Omental fat pad (tissue), 4 donors: ENCODE measurements around the gene KDM6A. TPM values are rescaled to one million over a fixed set of nuclear protein-coding genes. Genes with fewer than 3 reads are reported as not detected.

ENCODE experiments used
- ATAC-seq: fragments of 150-250 bp; one replicate; pipeline ENCODE4 v1.9.1; 2016; ENCODE audit warnings: mild to moderate bottlenecking, moderate library complexity; ENCODE audit not compliant: low FRiP score
- DNase-seq: peaks from one replicate; pipeline ENCODE4 v3.0.0-alpha.2; 2019; ENCODE audit warnings: low spot score
- total RNA-seq, 4 donors: library from RNA; depleted of rRNA; stranded (reverse); fragments of >200 nt; gene quantifications; one replicate each; pipeline ENCODE4 v1.1.0, GENCODE V29; 2016
- TF ChIP-seq, protein P1 (sequence below), 3 donors: fragments of 450-650 bp; IDR thresholded peaks; one replicate each; pipeline ENCODE4 v1.5.1; 2016 to 2017; ENCODE audit warnings: antibody characterized with exemption in 3 of 3, mild to moderate bottlenecking in 3 of 3, moderate library complexity in 2 of 3

Gene KDM6A
- total RNA-seq, 4 donors from 2014 or later = 24.4 to 41.3 (median 29.9) TPM

DNA sequence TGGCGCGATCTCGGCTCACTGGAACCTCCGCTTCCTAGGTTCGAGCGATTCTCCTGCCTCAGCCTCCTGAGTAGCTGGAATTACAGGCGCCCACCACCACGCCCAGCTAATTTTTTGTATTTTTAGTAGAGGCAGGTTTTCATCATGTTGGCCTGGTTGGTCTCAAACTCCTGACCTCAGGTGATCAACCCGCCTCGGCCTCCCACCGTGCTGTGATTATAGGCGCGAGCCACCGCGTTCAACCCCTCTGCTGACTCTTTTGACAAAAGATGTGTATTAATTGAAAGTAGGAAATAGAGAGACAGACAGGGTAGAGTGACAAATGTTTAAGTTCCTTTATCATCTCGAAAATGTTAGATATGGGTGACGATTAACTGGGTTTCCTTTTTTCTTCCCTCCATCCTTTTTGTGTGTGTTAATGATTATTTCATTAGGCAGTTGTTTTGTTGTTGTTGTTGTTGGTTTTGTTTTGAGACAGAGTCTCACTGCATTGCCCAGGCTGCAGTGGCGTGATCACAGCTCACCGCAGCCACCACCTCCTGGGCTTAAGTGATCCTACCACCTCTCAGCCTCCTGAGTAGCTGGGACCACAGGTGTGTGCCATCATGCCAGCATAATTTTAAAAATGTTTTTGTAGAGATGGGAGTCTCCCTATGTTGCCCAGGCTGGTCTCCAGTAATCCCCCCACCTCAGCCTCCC, 79.5 kb downstream of the KDM6A start:
- no peak for DNase-seq
- no peak for ATAC-seq
- TF ChIP-seq, protein P1, sequence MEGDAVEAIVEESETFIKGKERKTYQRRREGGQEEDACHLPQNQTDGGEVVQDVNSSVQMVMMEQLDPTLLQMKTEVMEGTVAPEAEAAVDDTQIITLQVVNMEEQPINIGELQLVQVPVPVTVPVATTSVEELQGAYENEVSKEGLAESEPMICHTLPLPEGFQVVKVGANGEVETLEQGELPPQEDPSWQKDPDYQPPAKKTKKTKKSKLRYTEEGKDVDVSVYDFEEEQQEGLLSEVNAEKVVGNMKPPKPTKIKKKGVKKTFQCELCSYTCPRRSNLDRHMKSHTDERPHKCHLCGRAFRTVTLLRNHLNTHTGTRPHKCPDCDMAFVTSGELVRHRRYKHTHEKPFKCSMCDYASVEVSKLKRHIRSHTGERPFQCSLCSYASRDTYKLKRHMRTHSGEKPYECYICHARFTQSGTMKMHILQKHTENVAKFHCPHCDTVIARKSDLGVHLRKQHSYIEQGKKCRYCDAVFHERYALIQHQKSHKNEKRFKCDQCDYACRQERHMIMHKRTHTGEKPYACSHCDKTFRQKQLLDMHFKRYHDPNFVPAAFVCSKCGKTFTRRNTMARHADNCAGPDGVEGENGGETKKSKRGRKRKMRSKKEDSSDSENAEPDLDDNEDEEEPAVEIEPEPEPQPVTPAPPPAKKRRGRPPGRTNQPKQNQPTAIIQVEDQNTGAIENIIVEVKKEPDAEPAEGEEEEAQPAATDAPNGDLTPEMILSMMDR (IDR thresholded peaks at IDR 0.05) = no peak

DNA sequence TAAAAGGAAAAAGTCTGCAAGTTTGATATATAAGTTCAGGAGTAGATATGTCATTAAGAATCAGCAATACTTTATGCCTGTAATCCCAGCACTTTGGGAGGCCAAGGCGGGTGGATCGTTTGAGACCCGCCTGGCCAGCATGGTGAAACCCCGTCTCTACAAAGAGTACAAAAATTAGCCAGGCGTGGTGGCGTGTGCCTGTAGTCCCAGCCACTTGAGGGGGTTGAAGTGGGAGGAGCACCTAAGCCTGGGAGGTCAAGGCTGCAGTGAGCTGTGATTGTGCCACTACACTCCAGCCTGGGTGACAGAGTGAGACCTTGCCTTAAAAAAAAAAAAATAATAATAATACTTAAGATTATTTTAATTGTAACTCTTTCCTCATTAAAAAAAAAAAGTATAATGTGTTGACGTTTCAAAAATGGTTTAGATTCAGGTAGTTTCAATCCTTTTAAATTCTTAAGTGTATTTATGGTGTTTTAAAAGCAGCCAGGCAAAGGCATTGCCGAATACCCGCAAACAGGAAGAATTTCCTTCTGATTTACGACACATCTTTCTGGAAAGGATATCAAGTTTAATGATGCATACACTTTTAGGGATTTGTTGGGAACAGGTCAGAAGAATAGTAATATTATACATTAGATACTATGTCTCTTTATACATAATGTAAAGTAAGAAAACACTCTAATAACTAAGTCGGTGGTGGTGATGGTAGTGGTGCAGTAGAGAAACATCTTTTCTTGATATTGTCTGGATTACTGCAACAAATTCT, 80.9 kb downstream of the KDM6A start:
- TF ChIP-seq, protein P1 (IDR thresholded peaks at IDR 0.05) = no peak
- ATAC-seq (no peak), DNase-seq (no peak)

DNA sequence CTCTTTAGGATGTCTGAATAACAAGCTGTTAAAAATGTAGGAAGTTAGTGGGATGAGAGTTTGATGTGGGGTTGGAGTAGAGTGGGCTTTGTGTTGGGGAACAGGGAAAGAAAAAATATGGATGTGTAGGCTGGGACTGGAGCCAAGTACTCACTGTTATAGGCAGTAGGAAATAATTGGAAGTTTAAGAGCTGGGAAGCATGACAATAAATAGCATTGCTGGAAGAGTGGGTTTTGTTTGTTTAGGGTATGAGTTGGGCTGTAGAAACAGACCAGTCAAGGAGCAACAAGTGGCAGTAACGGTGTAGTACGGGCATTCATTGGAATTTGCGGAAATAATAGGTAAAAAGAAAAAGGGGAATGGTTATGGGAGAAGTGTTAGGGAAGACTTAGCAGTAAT, 81.6 kb downstream of the KDM6A start:
- DNase-seq (no peak), ATAC-seq (no peak)
- TF ChIP-seq, protein P1 (IDR thresholded peaks at IDR 0.05) = no peak

DNA sequence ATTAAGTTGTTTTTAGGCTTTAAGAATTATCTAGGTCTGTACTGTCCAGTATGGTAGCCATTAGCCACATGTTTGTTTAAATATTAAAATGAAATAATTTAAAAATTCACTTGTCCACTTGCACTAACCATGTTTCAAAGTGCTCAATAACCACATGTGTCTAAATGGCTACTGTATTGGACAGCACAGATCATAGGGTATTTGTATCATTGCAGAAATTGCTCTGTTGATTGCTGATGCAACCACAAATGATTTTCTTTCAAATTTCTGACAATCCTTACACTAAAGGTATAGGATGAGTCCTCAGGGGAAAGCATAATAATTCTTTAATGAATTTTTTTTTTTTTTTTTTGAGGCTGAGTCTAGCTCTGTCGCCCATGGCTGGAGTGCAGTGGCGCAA, 84.9 kb downstream of the KDM6A start:
- DNase-seq = no peak
- TF ChIP-seq, protein P1 (IDR thresholded peaks at IDR 0.05) = no peak
- no peak for ATAC-seq

DNA sequence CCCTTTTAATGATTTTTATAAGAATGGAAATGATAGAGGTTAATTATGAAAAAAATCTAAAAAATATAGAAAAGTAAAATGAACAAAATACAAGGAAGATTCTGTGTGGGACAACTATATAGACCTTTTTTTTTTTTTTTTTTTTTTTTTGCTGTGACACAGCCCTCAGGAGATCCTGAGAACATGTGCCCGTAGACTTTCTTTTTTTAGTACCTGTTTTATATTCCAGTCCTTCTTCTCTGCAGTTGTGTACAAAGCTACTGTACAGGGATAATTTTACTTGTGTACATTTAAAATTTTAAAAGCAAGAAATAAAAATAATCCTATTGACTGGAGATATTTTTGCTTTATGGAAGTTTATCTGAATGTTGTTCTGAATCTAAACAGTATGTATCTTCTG, 85.5 kb downstream of the KDM6A start:
- TF ChIP-seq, protein P1 (IDR thresholded peaks at IDR 0.05) = no peak
- DNase-seq (no peak), ATAC-seq (no peak)

DNA sequence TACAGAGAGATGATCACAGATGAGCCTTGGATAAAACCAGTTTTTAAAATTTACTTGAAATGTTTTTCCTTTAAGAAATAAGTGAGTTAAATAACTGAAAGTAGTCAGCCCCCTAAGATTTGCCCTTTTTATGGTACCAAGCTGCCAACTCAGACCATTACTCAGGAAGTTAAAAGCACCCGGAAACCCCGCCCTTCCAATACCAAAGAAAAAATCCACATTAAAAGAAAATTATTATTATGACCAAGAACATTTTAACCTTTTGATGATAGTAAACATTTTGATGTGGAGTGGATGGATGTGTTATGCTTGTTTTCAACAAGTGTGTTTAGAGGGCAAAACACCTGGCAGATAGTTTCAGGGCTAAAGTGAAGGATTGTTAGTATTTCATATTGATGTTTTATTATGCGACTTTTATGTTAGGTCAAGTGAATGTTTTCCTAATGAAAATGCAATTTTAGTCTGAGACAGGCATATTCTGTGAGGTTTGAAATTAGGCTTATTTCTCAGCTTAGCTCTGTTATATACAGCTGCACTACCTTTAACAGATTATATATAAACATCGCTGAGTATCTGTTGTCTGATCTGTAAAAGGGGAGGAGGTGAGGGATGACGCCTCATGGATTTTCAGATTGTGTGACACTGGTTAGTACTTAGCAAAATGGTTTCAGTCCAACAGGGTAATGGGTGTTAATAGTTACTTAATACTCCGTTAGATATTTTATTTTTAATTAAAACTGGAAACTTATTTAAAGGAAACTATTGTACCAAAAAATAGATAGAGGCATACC, 89.0 kb downstream of the KDM6A start:
- DNase-seq (no peak), ATAC-seq (no peak)
- TF ChIP-seq, protein P1 (IDR thresholded peaks at IDR 0.05) = no peak
